C4-2B (cell line): ENCODE results near the gene R3HCC1L.

Experiments used
- H3K27ac ChIP-seq: fragments of 450-650 bp; 2 replicates; pipeline ENCODE4 v1.5.1; 2017
- ZFX ChIP-seq: fragments of 450-650 bp; IDR thresholded peaks from 2 replicates; pipeline ENCODE4 v1.6.1; 2017
- TF ChIP-seq, protein P1 (sequence below): fragments of 450-650 bp; conservative IDR thresholded peaks from 2 replicates; pipeline ENCODE4 v1.5.1; 2017; ENCODE audit warnings: mild to moderate bottlenecking

R3HCC1L gene

DNA sequence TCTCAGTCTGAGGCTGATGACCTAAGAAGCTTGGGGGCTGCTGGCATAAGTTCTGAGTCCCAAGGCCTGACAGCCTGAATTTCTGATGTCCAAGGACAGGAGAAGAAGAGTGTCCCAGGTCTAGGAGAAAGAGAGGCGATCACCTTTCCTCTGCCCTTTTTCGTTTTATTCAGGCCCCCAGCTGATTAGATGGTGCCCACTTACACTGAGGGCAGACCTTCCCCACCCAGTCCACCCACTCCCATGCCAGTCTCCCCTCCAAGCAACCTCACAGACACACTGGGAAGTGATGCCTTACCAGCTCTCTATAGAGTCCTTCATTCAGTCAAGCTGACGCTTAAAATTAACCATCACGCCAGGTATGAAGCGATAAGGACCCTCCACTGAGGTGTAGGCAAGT, 152.9 kb downstream of the R3HCC1L start:
- TF ChIP-seq, protein P1, sequence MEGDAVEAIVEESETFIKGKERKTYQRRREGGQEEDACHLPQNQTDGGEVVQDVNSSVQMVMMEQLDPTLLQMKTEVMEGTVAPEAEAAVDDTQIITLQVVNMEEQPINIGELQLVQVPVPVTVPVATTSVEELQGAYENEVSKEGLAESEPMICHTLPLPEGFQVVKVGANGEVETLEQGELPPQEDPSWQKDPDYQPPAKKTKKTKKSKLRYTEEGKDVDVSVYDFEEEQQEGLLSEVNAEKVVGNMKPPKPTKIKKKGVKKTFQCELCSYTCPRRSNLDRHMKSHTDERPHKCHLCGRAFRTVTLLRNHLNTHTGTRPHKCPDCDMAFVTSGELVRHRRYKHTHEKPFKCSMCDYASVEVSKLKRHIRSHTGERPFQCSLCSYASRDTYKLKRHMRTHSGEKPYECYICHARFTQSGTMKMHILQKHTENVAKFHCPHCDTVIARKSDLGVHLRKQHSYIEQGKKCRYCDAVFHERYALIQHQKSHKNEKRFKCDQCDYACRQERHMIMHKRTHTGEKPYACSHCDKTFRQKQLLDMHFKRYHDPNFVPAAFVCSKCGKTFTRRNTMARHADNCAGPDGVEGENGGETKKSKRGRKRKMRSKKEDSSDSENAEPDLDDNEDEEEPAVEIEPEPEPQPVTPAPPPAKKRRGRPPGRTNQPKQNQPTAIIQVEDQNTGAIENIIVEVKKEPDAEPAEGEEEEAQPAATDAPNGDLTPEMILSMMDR, result no peak
- TF ChIP-seq ZFX, result no peak
- no peak overlapping the region for H3K27ac ChIP-seq

DNA sequence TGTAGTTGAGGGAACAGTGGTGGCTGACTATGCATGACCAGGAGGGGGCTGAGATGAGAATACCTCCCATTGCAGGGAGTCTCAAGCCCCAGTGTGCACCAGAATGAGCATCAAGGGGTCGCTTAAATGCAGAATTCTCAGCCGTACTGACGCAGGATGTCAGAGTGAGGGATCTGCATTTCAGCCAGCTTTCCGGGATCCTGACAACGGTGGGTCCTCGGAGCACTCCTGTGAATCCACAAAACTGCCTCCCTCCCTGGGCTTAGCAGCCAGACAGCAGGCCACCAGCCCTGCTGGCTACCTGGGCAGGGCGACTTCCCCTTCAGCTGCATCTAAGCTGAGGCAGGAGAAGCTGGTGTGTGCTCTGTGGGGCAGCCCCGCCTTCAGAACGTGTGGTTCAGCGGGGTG, 155.3 kb downstream of the R3HCC1L start:
- TF ChIP-seq ZFX, result no peak
- TF ChIP-seq, protein P1, result no peak
- no peak overlapping the region for H3K27ac ChIP-seq

DNA sequence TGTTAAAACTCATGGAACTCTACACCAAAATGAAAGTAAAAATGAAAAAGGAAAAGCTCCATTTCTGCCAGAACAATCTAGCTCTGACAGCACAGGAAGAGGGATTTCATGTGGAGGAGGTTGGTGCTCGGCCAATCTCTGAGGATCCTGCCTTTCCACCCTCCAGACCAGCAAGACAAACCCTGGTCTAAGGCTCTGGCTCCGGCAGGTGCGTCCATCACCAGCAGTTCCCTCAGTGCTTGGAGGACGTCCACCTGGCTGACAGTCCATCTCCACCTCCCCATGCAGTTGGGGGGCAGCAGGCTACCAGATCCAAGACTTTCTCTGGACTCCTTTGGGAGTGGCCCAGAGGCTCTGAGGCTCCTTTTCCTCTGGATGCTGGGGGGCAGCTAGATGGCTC, 158.5 kb downstream of the R3HCC1L start:
- no peak for TF ChIP-seq ZFX
- TF ChIP-seq, protein P1, result no peak
- no peak overlapping the region for H3K27ac ChIP-seq

DNA sequence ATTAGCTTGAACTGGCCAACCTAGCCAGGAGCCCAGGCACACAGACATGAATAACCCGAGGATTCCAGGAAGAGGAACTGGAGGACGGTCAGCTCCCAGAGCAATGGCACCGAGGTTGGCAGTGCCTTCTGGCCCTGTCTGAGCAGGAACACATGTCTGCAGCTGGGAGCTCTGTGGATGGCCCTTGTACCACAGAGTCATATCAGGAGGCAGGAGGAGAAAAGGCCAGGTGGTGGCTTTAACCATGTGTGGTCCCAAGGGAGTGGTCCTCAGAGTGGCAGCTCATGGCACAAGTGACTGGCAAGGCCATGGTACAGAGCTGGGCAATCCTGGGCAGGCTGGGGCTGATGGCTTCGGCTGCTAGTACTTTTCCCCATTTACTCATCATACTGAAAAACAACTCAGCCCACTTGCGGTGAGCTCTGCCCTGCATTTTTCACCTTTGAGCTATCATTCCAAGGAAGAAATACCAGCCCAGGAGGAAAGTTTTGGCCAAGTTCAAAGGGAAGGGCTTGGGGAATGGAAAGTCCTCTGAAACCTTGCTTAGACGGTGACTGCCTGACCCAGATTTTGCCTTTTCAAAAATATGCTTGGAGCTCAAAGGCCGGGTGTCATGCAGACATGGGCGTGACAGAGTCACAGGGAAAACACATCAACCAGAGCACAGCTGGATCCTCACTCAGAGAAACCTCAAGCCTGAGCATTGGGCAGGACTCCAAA, 159.3 kb downstream of the R3HCC1L start:
- H3K27ac ChIP-seq, result no peak overlapping the region
- TF ChIP-seq ZFX, result no peak
- TF ChIP-seq, protein P1, result no peak

DNA sequence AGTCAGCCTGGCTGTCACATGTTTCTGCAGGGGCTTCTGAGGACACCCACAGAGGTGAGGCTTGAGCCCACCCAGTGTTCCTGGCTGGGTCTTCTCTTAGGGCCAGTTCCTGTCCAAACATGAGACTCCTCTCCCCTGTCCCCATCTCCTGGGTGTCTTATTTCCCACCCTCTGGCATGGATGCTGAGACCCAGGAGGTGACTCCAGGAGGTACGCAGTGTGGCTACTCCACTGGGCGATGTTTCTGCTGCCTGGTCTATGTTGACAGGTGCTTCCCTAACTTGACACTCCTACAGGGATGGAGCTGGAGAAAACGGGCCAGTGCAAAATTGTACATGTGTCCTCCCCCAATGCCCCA, 159.8 kb downstream of the R3HCC1L start:
- no peak overlapping the region for H3K27ac ChIP-seq
- no peak for TF ChIP-seq ZFX
- TF ChIP-seq, protein P1, result no peak
